ENCODE results near the gene BRWD1. TPM values are rescaled to one million over a fixed set of nuclear protein-coding genes. Genes with fewer than 3 reads are reported as not detected.

BRWD1 gene
- total and polyA plus RNA-seq, 12 donors, result 11.1 to 81.1 (median 37.6) TPM

DNA sequence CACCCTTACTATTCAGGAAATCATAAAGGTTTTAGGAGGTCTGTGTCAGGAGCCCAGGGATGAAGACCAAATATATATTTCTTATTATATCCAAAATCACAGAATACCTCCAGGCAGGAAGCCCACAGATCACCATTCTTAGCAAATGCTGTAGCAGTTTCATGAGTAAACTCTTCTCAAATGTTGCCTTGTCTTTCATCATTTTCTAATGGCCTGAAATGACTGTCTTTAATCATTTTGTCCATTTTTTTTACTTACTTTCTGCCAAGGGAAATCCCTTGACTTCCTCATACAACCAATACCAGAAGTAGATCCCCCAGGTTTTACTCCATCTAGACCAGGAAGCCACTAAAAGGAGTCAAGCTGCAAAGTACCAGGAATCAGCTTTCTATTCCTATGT is 162.6 kb downstream of the BRWD1 start:
- intact Hi-C loops (cut with DNase I), result no loop called here
- Histone ChIP-seq H3K27me3 (no peaks in the 10 kb centered on the region), H3K9me3 (replicated peaks in 1 of 3) (no peaks in the 10 kb centered on the region), H3K27ac (no peak overlapping the region), H3K36me3 (replicated peaks in 1 of 2) (no peaks in the 10 kb centered on the region), H3K4me1 (replicated peaks in 1 of 2) (no peaks in the 10 kb centered on the region), H3K4me3 (no peak overlapping the region)
- TF ChIP-seq, protein P1, sequence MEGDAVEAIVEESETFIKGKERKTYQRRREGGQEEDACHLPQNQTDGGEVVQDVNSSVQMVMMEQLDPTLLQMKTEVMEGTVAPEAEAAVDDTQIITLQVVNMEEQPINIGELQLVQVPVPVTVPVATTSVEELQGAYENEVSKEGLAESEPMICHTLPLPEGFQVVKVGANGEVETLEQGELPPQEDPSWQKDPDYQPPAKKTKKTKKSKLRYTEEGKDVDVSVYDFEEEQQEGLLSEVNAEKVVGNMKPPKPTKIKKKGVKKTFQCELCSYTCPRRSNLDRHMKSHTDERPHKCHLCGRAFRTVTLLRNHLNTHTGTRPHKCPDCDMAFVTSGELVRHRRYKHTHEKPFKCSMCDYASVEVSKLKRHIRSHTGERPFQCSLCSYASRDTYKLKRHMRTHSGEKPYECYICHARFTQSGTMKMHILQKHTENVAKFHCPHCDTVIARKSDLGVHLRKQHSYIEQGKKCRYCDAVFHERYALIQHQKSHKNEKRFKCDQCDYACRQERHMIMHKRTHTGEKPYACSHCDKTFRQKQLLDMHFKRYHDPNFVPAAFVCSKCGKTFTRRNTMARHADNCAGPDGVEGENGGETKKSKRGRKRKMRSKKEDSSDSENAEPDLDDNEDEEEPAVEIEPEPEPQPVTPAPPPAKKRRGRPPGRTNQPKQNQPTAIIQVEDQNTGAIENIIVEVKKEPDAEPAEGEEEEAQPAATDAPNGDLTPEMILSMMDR (IDR thresholded peaks at IDR 0.05), result no peak
- TF ChIP-seq POLR2A (IDR thresholded peaks at IDR 0.05), result no peak
- DNase-seq, result no peak

DNA sequence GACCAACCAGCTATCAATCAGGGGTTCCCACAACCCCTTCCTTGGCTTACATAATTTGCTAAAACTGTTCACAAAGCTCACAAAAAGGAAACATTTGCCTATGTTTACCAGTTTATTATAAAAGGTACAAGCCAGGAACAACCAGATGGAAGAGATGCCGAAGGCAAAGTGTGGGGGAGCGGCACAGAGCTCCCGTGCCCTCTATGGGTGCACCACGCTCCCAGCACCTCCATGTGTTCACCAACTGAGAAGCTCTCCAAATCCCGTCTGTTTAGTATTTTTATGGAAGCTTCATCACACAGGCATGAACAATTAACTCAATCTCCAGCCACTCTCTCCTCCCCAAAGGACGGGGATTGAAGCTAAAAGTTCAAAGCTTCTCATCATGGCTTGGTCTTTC is 163.1 kb downstream of the BRWD1 start:
- no peaks in the 10 kb centered on the region for H3K36me3 ChIP-seq (replicated peaks in 1 of 2)
- intact Hi-C loops (cut with DNase I), result no loop called here
- no peaks in the 10 kb centered on the region for H3K27me3 ChIP-seq
- 84 to 93% (median 88%) methylated on average over 6 of the region's 6 CpGs for WGBS, 4 donors
- no peak for TF ChIP-seq POLR2A (IDR thresholded peaks at IDR 0.05)
- TF ChIP-seq, protein P1 (IDR thresholded peaks at IDR 0.05), result no peak
- no peaks in the 10 kb centered on the region for H3K4me1 ChIP-seq (replicated peaks in 1 of 2)
- DNase-seq, result no peak
- no peaks in the 10 kb centered on the region for H3K9me3 ChIP-seq (replicated peaks in 1 of 3)
- H3K4me3 ChIP-seq, result no peak overlapping the region
- no peak overlapping the region for H3K27ac ChIP-seq

DNA sequence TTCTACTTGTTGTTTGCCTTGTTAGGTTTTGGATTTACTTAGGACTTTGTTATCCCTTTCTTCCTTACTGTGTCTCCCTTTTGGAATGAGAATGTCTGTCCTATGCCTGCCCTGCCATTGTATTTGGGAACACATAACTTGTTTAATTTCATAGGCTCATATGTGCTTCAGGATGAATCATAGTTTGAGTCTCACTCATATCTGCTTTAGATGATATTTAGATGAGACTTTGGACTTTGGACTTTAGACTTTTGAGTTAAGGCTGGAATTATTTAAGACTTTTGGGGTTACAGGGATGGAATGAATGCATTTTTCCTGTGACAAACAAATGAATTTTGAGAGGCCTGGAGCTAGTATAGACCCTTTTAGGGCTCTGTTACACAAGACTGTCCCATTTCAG is 163.6 kb downstream of the BRWD1 start:
- H3K9me3 ChIP-seq (replicated peaks in 1 of 3), result no peaks in the 10 kb centered on the region
- H3K27me3 ChIP-seq, result no peaks in the 10 kb centered on the region
- no peaks in the 10 kb centered on the region for H3K4me1 ChIP-seq (replicated peaks in 1 of 2)
- H3K27ac ChIP-seq, result no peak overlapping the region
- no peak for DNase-seq
- intact Hi-C loops (cut with DNase I), result loop anchor here in 1 of 2 donors (10.0 kb wide), 1 partner anchor 645 kb away; no protein-coding TSS in a partner anchor
- H3K4me3 ChIP-seq, result no peak overlapping the region
- no peaks in the 10 kb centered on the region for H3K36me3 ChIP-seq (replicated peaks in 1 of 2)
- TF ChIP-seq, protein P1 (IDR thresholded peaks at IDR 0.05), result no peak
- no peak for TF ChIP-seq POLR2A (IDR thresholded peaks at IDR 0.05)

DNA sequence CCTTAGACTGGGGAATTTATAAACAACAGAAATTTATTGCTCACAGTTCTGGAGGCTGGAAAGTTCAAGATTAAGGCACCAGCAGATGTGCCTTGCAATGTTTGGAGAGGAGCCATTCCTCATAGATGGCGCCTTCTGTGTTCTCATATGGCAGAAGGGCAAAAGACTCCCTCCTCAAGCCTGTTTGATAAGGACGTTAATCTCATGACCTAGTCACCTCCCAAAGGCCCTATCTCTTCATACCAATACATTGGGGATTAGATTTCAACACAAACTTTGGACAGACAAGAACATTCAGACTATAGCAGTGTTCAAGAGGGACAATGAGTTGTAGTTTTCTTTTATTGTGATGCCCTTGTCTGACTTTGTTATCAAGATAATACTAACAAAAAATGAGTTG is 164.5 kb downstream of the BRWD1 start:
- intact Hi-C loops (cut with DNase I), result loop anchor here in 1 of 2 donors (10.0 kb wide), 1 partner anchor 644 kb away; no protein-coding TSS in a partner anchor
- Histone ChIP-seq H3K36me3 (replicated peaks in 1 of 2) (no peaks in the 10 kb centered on the region), H3K4me3 (no peak overlapping the region), H3K9me3 (replicated peaks in 1 of 3) (no peaks in the 10 kb centered on the region), H3K4me1 (replicated peaks in 1 of 2) (no peaks in the 10 kb centered on the region), H3K27me3 (no peaks in the 10 kb centered on the region), H3K27ac (no peak overlapping the region)
- 63 to 77% (median 63%) methylated on average over 2 of the region's 2 CpGs for WGBS, 4 donors
- TF ChIP-seq, protein P1 (IDR thresholded peaks at IDR 0.05), result no peak
- no peak for TF ChIP-seq POLR2A (IDR thresholded peaks at IDR 0.05)
- no peak for DNase-seq
